D341Med (cell line): ENCODE data around the gene TOX2.

Experiments used
- DNase-seq: peaks from one replicate; pipeline ENCODE4 v3.0.0; 2012; ENCODE audit warnings: low spot score

TOX2 gene

DNA sequence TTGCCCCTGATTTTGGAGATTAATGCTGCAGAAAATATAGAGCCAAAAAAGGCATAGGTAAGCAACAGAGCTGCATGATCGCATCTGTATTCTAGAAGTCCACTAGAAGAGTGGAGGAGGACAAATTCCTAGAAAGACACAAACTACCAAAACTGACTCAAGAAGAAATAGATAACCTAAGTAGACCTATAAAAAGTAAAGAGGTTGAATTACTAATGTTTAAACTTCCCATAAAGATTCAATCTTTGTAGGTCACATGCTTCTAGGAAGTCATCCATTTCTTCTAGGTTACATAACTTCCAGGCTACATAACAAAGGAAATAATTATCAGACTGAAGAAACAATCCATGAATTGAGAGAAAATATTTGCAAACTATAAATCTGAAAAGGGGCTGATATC, 187.9 kb downstream of the TOX2 start:
- no peak for DNase-seq

DNA sequence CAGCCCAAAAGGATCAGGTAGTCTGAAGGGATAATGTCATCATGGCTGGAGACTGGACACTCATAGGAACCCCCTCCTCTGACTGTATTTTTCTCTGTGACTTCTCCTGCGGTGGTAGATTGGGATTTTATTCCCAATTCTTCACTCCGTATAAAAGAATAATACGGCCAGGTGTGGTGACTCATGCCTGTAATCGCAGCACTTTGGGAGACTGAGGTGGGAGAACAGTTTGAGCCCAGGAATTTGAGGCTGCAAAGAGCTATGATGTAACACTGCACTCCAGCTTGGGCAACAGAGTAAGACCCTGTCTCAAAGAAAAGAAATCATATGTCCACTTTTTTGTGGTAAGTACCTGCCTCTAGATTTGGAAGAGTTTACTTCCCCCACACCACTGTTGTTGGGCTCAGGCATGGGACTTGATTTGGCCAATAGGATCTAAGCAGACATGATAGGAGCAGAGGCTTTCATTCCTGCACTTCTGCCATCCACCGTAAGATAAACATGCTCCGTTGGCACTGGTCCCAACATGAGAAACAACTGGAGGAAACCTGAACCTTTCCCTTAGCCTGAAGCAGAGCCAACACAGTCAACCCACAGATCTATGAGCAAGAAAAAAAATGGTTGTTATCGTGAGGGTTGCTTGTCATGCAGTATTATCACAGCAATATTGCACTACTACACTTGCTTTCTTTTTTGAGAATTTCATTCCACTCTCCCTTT, 190.3 kb downstream of the TOX2 start:
- no peak for DNase-seq

DNA sequence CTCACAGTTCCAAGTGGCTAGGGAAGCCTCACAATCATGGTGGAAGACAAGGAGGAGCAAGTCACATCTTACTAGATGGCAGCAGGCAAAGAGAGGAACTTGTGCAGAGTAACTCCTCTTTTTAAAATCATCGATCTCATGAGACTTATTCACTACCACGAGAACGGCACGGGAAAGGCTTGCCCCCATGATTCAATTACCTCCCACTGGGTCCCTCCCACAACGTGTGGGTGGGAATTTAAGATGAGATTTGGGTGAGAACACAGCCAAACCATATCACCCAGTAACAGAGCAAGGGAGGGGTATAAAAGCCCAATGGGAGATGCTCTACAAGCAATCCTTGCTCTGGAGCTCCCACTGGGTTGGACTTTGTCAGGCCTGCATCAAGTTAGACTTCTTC, 192.0 kb downstream of the TOX2 start:
- DNase-seq: no peak

DNA sequence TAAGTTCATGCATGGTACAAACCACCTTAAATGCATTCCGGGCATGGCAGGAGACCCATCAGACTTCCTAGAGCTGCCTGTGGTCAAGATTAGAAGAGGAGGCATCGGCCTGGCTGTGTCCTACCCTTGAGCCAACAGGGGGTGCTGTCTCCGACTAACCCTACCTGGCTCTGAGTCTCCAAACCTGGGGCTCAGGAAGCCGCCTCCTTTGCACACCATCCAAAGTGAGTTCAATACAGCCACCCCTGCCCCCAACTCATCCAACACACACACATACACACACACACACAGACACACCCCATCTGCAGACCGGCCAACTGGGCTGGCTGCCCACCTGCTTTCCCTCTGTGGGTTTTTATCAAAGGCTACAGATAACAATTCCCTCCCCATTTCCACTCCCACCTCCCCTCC, 195.3 kb downstream of the TOX2 start:
- no peak for DNase-seq

DNA sequence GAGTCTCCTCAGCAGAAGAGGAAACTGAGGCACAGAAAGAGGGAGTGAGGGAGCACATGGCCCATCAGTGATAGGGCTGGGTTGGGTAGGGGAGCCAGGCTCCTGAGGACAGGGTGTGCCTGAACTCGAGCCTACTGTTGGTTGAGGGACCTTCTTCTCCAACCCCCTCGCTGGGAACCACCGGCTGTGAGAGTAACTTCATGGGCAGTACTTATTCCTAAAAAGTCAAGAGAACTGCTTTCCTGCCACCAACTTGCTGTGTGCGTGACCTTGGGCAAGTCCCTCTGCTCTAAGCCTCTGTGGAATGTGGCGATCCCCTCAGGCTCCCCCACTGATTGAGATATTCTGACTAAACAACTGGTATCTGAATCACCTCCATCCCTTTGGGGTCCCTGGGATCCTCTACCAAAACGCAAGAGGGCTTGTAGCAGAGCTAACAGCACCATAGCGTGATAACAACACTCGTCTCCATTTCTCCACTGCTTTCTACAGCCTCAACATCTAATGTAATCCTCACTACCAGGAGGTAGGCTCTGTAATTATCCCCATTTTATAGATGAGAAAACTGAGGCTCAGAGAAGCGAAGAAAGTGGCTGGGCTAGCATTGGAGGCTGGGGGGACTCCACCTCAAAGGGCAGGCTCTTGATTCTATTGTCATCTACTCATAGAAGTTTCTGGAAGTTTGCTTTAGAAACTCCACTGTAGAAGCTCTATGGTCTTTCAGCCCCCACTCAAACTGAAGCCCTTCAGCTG, 196.3 kb downstream of the TOX2 start:
- no peak for DNase-seq

DNA sequence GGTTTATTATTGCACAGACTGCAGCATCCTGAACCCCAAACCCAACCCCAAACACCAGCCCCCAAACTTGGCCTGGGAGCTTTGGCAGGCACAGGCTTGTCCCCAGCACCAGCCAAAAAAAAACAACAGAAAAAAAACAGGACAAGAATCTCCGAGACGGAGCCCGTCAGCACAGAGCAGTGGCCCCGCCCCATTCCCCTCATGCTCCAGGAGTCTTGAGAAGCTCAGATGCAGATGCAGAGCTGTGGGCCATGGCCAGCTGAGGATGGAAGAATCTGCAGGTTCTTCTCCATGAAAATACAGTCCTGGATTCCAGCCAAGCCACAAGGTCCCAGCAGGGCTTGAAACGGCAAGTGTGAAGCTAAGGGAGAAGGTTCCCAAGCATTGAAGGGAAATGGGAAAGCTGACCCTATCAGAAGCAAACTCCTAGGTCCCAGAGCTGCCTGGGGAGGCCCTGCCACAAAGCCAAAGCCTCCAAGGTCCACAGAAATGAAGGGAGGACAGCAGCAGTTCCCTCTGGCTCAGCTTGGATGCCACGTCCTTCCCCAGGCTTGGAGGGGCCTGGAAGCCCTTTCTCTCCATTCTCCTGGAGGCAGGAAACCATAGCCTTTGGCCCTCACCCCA, 197.2 kb downstream of the TOX2 start:
- no peak for DNase-seq

DNA sequence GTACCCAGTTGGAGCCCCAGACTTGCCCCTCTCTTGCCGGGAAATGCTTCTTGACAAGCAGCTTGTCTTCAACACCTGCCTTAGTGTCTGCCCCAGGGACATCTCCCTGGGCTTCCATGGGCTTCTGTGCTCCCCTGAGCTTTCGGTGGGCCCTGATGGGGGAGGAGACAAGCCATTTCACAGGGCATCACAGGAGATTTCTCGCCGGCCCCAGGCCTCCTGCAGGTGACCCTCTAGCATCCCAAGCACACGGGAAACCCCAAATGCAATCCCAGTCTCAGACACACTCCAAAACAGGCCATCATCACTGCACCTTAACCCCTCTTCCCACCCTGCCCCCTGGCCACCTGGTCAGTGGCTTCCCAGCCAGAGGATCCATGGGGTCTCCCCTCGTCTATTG, 197.8 kb downstream of the TOX2 start:
- DNase-seq: no peak

DNA sequence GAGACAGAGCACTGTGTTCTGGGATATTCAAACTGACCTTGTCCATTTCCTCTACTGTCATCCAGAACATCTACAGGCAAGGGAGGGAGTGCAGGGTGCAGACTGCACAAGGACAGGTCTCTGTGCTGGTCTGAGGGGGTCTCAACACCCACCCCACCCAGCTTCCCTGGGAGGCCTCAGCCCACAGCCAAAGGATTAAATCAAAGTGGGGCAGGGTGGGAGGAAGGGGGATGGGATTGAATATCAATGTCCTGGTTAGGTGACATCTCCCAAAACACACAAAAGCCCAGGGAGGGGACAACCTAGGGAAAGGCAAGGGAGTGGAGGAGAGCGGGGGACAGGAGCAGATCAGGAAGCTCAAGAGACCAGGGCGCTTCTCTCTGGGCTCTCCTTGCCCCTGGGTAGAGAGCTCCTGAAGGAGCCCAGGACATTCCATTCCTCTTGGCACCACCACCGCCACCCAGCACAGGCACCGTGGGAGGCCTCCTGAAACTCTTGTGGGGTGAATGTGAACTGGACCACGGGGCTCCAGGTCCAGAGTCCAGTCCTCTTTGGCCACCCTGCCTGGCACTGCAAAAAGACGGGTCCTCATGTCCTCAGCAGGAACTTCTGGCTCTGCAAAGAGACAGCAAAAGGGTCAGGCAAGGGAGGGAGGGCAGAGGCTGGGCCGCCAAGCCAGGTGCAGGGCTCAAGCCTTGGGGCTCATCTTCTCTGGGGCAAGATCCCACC, 198.4 kb downstream of the TOX2 start:
- DNase-seq: no peak

DNA sequence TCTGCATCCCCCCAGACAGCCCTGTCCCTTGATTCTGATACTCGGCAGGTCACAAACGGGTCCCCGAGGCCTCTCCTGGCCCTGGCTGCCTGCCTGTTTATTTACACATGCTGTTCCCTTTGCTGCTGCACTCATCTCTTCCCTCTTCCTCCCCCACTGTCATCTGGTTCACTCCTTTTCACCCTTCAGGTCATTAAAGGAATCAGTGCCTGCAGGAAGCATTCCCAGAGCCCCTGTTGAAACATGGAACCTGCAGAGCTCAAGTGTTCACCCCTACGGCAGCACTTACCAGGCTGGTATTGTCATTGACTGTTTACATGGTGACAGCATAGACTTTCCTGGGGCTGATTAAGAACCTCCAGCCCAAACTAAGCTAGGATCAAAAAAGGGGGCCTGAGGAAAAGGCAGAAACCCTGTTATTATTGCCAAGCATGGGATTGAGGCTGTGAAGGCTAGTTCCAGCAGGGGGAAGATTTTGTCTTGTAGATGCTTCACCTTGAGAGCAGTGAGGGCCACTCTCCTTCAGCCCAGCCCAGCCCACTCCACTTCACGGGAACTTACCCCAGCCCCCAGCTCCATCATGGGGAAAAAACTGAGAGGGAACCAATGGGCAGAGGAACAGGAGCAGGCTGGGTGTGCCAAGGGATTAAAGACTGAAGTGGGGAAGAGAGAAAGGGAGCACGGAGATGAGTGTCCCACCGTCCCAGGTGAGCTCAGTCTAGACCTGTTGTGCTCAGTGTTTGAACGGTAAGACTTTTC, 199.1 kb downstream of the TOX2 start:
- DNase-seq: no peak

DNA sequence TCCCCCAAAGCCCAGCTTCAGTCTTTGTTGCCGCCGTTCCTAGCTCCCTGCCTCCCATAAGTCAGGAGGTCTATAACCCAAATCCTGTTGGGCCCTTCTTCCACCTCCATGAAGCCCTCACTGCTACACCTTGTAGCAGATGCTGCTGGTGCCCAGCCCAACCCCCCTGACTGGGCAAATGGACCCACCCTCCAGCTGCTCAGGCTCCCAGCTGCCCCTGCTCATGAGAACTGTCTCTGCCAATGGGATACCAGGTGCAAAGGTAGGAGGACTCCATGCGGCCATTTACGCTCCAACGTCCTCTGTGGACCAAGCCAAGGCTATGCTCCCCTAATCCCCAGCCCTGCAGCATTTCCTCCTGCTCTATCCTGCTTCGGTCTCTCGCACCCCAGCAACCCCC, 200.5 kb downstream of the TOX2 start:
- no peak for DNase-seq

DNA sequence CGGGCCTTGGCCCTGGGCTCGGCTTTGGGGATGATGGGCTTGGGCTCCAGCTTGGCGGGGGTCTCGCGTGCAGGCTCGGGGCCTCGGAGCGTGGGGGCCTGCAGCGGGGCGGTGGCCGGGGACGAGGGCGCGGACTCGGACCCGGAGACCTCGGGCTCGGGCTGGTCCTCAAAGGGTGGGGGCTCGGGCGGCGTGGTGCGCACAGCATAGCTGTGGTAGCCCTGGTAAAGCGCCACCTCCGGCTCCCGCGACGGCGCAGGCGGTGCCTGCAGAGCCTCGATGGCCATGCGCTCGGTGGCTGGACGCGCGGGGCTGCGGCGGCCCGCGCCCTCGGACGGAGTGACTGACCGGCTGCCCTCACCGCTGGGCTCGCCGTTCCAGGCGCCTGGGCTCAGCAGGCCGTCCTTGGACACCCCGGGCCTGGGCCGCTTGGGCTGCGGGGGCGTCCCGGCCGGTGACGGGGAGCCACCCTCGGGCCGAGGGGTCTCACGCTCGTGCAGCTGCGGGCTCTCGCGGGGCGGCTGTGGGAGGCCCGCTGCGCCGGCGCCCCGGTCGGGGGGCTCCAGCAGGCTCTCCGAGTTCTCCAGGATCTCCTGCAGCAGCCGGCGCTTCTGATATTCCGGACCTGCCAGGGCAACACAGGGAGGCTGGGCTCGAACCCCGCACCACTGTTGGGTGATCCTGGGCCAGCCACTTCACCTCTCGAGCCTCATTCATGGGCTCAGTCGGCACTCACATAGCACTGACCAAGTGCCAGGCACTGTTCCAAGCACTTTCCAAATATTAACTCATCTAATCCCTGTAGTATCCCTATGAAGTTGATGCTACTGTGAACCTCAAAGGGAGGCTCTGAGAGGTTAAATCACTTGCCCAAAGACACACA, 201.4 kb downstream of the TOX2 start:
- DNase-seq: no peak

DNA sequence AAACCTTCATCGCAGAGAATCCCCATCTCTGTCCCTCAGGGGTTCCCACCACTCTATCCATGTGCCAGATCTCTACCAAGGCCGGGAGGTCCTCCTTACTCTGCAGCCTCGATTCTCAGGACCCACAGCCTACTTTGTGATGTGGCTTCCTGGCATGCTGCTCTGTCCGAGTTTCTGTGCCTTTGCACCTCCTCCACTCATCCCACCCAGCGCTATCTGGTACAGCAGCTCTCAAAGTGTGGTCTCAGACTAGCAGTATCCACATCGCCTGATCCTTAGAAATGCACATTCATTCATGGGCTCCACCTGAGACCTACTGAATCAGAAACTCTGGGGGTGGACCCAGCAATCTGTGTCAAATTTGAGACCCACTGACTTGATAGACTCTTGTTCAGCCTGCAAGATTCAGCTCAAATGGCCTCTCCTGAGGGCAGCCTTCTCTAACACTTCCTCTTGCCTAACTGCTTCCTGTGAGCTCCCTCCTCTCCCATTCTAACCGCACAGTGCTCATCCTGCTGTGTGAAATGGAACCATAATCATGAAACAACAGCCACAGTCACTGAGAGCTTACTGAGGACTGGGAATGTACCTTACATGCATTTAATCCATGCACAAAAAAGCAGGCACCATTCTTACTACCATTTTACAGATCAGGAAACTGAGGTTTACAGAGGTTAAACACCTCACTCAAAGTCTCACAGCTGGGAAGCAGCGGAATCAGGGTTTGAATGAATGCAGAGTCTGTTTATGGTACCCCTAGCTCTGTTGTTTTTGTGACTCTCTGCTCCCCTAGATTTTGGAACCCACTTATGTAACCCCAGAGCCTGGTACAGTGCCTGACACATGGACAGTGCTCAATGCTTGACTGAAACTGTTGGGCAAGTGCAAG, 202.9 kb downstream of the TOX2 start:
- DNase-seq: no peak

DNA sequence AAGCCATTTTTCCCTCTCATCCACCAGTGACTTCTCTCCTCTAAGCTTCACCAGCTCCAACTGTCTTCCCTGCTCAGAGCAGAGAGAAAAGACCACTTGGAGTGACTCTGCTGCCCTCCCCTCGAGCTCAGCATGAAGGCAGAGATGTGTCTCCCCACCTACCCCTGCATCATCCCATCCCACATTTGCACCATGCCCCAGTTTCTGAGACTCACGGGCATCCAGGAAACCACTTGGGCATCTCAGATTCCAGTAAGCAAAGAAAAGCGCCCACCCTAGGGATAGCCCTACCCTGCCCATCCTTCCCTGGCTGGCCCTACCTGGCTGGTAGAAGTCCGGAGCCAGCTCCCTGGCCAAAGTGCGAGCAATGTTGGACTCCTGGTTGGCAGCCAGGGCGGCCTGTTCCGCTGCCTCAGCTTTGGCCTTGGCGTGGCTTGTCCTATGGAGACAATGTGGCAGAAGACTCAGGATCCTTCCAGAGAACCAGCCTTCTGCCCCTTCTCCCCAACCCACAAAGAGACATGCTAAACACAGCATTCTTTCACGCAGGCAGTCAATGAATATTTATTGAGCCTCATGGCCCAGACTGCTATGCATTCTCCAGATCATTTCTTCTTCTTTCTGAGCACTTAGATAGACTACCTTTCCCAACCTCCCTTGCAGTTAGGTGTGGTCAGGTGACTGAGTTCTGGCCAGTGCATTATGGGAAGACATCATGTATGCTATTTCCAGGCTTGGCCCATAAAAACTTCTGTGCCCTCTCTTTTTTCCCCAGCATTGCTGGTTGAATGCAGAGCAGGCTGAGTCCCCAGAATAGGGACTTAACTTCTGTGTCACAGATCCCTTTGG, 203.8 kb downstream of the TOX2 start:
- no peak for DNase-seq
